CD4-positive, alpha-beta T cell treated with Interleukin-1 beta for 1 hour (primary cell): ENCODE results near the gene COL4A2.
A peak's percentile ranks its signal among the peaks of the same experiment; 100 is the strongest.

ENCODE experiments used
- DNase-seq, 2 donors: peaks; one replicate each; pipeline ENCODE4 v3.0.0-alpha.2; 2020 to 2022

Gene COL4A2

DNA sequence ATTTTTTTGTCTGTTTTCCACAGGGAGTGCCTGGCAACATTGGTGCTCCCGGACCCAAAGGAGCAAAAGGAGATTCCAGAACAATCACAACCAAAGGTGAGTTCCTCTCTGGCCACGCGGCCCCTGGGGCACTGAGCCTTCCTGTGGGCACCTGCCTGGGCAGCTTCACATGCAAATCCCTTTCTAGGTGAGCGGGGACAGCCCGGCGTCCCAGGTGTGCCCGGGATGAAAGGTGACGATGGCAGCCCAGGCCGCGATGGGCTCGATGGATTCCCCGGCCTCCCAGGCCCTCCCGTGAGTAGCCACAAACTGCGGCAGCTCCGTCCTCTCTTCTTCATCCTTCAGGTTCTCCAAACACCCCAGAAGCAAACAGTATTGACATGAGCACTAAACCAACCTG, 155.0 kb downstream of the COL4A2 start:
- no peak for DNase-seq

GRCh38 chr13:110463156-110463555, 156.1 kb downstream of the COL4A2 start:
- DNase-seq: no peak

- peak in 1 of 2 donors; percentile 37 for DNase-seq
These were observed 156.9 kb downstream of the COL4A2 start for GRCh38 chr13:110463871-110464510.

- DNase-seq: no peak
These were observed 157.7 kb downstream of the COL4A2 start for GRCh38 chr13:110464556-110465333.

DNA sequence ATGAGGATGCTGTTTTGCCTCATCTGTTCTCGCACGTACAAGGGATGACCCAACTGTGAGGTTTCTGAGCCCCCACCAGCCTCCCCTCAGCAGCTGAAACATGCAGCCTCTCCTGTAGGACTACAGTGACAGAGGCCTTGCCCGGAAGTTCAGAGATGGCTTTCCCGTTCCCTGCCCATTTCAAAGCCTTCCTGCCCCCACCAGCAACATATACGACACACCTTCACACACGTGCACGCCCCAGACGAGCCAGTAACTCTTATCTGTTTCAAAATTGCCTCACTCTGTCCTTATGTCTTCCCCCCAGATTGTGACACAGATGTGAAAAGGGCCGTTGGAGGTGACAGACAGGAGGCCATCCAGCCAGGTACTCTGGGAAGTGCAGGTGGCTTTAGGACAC, 158.6 kb downstream of the COL4A2 start:
- DNase-seq: no peak

- DNase-seq: no peak
These were observed 159.3 kb downstream of the COL4A2 start for GRCh38 chr13:110466266-110466915.

DNA sequence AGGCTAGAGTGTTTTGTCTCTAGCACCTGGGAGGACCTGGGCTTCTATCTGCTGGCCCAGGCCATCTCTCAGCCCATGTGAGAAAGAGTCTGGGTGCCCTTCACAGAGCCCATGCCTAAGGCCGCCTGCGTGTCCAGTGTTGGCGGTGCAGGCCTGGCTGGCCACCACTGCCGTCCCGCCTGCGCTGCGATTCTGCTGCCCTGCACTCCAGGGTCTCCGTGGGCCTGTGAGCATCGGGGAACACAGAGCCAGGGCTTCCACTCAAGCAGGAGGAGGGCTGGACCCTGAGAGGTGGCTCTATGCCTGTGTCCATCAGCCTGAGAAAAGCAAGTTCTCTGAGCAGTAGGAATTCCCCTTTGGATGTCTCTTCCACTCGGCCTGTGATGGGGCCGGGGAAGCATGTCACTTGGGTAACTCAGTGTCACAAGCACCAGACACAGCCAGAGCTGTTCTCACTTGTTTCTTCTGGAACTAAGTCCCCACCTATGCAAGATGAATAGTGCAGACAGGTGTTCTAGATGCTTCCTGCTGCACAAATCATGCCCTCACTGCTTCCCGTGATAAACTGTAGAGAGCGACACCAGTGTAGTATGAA, 160.5 kb downstream of the COL4A2 start:
- no peak for DNase-seq

GRCh38 chr13:110468986-110469495, 162.0 kb downstream of the COL4A2 start:
- DNase-seq: no peak

- no peak for DNase-seq
These were observed 162.5 kb downstream of the COL4A2 start for GRCh38 chr13:110469597-110469996.

DNA sequence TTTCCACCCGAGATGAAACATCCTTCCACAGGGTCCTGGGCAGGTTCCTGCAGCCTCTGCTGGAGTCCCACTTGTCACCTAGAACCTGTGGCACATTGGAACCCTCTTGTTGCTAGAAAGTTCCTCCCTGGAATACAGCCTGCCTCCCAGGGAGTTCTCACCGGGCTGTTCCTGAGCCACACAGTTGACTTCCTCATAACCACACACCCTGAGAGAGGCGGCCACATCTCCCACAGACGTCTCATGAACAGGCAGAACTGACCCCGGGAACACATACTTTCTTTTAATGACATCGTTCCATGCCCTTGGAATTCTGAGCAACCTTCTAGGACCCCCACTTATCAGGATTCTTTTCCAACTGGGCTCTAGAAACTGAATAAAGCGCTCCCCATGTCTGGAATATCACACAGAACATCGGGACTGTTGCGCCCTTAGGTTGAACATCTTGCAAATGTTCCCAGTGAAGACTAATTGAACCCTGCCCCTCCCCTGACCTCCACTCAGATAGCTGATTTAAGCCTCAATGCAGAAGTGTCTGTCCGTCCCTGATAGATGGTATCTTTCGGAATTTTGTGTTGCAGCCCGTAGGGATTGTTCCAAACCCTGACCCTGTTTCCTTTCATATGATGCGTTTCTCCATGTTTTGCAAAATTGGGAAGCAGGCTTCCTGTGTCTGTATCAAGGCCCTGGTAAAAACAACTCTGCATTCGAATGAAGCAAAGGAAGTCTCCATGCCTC, 163.4 kb downstream of the COL4A2 start:
- peak in 1 of 2 donors; percentile 7 for DNase-seq

DNA sequence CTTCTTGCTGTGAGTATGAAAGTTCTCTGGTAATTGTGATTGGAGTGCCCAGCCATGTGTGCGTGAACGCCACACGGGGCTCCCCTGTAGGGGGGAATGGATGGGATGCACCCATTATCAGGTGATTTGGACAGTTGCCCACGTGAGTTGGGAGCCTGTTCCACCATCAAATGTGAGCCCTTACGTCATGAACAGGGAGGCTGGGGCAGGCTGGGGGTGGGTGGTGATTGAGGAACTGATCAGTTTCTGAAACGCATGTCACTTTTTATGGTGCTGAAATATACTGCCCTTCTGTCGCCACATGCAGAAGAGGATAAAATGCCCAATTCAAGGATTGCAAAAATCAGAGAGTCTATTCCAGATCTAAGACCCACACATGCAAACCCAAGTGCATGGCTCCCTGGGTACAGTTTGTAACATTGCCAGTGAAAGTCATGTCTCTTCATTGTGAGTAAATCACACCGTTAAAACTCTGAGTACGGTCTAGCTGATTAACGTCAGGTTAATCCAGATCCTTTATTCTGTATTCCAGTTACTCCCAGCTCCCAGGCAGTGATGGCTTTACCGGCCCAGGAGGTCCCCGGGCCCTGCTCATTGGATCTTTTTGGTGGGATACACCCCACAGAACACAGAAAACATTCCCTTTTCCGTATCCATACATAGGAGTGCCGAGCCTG, 164.2 kb downstream of the COL4A2 start:
- peak in 1 of 2 donors; percentile 20 for DNase-seq

GRCh38 chr13:110471833-110472162, 164.7 kb downstream of the COL4A2 start:
- DNase-seq: peak; percentile 7 to 77

DNA sequence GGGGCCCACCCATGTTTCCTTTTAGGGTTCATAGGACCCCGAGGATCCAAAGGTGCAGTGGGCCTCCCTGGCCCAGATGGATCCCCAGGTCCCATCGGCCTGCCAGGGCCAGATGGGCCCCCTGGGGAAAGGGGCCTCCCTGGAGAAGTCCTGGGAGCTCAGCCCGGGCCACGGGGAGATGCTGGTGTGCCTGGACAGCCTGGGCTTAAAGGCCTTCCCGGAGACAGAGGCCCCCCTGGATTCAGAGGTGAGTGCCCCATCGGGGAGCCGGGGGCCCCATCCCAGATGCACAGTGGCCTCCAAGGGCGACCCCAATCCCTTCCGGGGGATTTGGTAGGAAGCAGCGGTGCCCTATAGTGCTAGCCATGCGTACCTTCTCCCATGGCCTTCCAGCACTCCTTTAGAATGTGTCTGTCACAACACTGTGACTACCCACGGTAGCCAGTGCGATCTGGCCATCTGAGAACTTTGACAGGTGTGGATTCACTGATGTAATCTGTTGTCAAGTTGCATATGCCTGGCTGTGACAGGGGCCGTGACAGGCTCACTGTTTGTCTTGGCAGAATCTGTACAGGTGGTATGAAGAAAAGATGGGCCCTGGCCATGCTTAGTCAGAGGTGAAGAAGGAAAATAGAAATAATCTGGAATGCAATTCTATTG, 165.9 kb downstream of the COL4A2 start:
- no peak for DNase-seq

DNA sequence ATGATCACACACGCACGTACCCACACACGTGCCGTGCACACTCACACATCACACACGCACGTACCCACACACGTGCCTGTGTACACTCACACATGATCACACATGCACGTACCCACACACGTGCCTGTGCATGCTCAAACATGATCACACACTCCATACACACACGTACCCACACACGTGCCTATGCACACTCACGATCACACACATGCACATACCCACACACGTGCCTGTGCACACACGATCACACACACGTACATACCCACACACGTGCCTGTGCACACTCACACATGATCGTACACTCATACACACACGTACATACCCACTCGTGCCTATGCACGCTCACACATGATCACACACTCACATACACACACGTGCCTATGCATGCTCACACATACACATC, 167.6 kb downstream of the COL4A2 start:
- DNase-seq: no peak

DNA sequence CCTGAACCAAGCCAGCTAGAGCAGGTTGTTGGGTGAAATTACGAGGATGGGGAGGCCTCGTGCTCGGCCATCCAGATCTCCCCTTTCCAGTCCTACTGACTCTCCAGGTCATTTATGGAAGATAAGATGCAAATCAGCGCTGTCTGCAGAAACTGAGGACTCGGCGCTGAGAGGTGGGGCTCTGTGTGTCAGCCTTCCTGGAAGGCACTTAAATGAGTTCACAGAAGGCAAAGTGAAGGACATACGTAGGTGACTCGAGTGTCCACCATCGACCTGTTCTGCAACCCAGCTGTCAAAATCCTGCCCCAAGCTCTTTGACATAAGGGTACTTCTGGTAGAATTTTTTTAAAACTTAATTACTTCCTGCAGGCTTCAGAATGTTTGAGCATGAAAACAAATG, 168.0 kb downstream of the COL4A2 start:
- DNase-seq: no peak

- DNase-seq: no peak
These were observed 168.6 kb downstream of the COL4A2 start for GRCh38 chr13:110475550-110476219.

GRCh38 chr13:110476220-110476617, 169.1 kb downstream of the COL4A2 start:
- DNase-seq: no peak

DNA sequence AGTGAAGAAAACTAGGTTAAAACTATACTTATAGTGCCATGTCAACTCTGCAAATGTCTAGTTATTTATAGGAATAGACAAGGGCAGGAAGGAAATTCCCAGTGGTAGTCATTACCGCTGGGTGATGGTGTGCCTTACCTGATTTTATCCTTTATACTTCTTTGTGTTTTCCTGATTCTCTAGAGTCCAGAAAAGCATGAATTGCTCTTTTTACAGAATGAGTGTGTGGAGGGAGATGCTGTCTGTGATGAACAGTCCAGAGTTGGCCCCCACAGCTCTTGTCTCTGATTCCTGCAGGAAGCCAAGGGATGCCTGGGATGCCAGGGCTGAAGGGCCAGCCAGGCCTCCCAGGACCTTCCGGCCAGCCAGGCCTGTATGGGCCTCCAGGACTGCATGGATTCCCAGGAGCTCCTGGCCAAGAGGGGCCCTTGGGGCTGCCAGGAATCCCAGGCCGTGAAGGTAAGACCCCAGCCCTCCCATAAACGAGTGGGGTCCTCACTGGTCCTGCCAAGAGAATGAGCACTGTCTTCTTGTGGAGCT, 170.7 kb downstream of the COL4A2 start:
- no peak for DNase-seq

DNA sequence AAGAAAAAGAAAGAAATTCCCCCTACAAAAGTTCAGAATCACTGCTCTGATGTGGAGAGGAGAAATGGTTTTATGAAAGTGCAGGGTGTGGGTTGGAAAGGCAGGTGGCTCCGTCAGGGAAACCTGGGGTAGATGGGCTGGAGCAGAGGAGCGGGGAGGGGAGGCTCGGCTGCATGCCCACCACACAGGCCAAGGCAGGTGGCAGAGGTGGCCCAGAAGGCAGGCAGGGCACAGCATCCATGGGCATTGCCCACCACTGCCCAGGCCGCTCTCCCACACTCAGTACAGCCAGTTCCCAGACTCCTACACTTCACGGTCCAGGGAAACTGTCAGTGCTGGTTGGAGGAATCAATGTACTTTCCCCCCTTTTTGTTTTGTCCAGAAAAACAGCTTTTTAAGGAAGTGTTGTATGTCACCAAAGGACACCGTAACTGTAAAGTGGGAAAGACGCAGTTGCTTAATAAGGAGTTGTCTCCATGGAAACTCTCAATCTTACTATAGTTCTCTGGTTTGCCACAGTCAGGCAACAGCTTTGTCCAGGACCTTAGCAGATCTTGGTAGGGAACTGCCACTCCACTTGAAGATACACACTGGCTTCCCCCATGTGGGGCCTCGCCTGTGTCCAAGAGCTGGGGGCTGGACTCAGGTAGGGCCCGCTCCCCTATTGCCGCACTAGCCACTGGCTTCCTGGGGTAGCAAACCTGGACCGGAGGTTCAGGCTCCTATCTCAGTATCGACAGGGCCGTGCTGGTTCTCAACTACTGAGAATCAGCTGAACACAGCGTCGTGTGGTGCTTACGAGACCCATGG, 171.5 kb downstream of the COL4A2 start:
- DNase-seq: no peak

DNA sequence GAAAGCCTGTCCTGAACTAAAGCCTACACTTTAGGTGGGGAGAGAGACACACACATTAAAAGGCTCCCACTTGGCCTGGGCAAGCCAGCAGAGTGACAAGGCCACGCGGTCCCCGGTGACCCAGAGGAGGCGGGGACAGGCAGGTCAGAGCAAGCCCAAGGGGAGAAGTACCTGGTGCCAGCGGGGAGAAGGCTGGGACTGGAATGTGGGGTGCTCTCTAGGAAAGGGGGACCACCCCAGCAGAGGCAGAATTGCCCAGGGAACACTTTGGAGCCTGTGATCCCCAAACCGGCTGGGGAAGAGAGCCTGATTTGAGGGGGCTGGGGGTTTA, 172.1 kb downstream of the COL4A2 start:
- no peak for DNase-seq
